Activated CD4-positive, alpha-beta T cell treated with anti-CD3 and anti-CD28 coated beads for 36 hours (primary cell): ENCODE data around the gene CELF2. TPM values are rescaled to one million over a fixed set of nuclear protein-coding genes. Genes with fewer than 3 reads are reported as not detected.

ENCODE experiments used
- ATAC-seq: fragments of 200-7000 bp; cut with Tn5 transposase; one replicate; pipeline ENCODE4 v1.10.0; 2021; ENCODE audit warnings: mild to moderate bottlenecking, moderate library complexity
- CTCF ChIA-PET: fragments of 350-600 bp; sonication (Branson Sonifier 250); formaldehyde crosslinking; loops from one replicate; lab custom pipeline; 2021; ENCODE audit warnings: antibody characterized with exemption; lab: Charles Lee
- POLR2A ChIA-PET: fragments of 350-600 bp; sonication (Branson Sonifier 250); formaldehyde crosslinking; loops from one replicate; lab custom pipeline; 2021; ENCODE audit warnings: antibody characterized with exemption, inconsistent platforms; lab: Charles Lee
- DNase-seq: peaks from one replicate; pipeline ENCODE4 v3.0.0-alpha.2; 2020
- H3K27ac Mint-ChIP-seq: one replicate; pipeline ENCODE4 v1.8.0; 2021; ENCODE audit warnings: mixed read lengths
- H3K27me3 Mint-ChIP-seq: one replicate; pipeline ENCODE4 v1.8.0; 2021; ENCODE audit warnings: mixed read lengths
- H3K36me3 Mint-ChIP-seq: one replicate; pipeline ENCODE4 v1.8.0; 2021; ENCODE audit warnings: low read depth, mixed read lengths
- H3K4me1 Mint-ChIP-seq: one replicate; pipeline ENCODE4 v1.8.0; 2021; ENCODE audit warnings: mixed read lengths
- H3K4me3 Mint-ChIP-seq: one replicate; pipeline ENCODE4 v1.8.0; 2021; ENCODE audit warnings: mild to moderate bottlenecking, moderate library complexity, mixed read lengths
- H3K9me3 Mint-ChIP-seq: one replicate; pipeline ENCODE4 v1.8.0; 2021; ENCODE audit warnings: low read depth, mixed read lengths
- intact Hi-C, 2 experiments: fragments of 100-400 bp; cut with DNase I in 1 of 2; cut with micrococcal nuclease in 1 of 2; formaldehyde crosslinking; loops; one replicate each; pipeline versions ENCODE4 v1.14.2 to v1.15.1; 2022 to 2024; cut with DNase I, micrococcal nuclease
- total RNA-seq, 2 experiments: library from RNA; stranded (reverse); gene quantifications; one replicate each; pipeline ENCODE4 v1.2.3, GENCODE V29; 2021

Gene CELF2
- total RNA-seq, 2 experiments from 2014 or later, result 102 to 119 TPM

DNA sequence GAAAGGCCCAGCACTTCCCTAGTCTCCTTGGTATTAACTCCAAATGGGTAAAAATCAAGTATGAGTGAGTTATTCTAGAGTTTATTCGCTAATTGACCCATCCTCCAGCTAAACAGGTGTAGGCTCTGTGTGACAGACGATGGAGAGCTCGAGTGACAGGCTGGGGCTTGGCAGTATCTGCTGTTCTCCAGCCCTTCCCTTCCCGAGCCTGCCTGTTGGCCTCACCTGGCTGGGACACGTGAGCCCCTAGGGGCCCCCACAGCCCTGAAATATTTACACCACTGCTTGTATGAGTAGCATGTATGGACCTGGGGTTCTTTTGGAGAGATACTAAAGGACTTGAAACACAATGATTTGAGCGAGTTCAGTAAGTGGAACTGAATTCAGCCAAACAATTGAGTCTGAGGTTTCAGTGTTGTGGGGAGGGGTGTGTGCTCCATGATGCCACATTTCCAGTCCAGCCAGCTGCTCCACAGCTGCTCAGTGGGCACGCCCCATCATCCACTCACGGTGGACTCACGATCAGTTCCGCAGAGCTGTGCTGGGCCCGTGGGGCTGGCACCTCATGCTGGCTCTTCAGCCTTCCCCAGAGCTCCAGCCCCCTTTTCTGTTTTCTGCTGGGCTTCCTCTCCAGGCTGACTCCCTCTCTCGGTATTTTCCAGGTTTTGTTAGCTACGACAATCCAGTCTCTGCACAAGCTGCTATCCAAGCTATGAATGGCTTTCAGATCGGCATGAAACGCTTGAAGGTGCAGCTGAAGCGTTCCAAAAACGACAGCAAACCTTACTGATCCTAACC lies 310.8 kb downstream of the CELF2 start:
- Mint-ChIP-seq H3K4me3 (no peak overlapping the region), H3K27ac (peak overlapping the region; percentile 82), H3K9me3 (no peaks in the 10 kb centered on the region), H3K4me1 (peaks cover 71% of the 10 kb centered on the region), H3K36me3 (peaks cover 68% of the 10 kb centered on the region), H3K27me3 (no peaks in the 10 kb centered on the region)
- POLR2A ChIA-PET, result no interaction called here
- DNase-seq (no peak), ATAC-seq (peak; percentile 7)
- CTCF ChIA-PET, result interaction anchor here (0.7 to 1.0 kb wide), 2 partner anchors 9 to 10 kb away, joined by 3 to 4 read pairs; no protein-coding TSS in a partner anchor
- intact Hi-C loops, result no loop called here

DNA sequence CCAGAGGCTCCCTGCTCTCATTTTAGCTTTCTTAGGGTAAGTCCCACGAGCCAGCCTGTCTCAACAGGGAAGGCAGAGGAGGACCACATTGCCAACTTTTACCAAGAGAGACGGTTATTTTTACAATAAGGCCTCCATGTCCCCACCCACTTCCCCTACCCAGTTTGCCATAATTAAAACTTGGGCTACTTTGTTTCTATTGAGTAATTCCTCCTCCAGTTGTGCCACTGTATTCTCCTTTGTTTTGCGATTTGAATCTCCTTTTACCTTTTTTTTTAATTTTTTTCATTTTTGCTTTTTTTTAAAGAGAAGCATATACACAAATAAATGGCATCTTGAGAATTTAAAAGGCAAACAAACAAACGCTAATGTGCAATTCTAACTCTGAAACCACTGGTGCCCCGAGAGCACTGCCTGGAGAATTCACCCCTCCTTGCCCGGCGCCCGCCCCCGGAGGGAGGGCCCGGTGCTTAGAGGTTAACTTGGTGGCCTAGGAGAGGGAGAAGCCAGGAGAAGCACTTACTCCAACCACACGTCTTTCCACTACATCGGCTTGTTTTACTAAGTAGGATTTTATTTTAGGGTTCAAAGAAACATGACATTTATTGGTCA lies 311.5 kb downstream of the CELF2 start:
- peaks cover 66% of the 10 kb centered on the region for H3K36me3 Mint-ChIP-seq
- H3K9me3 Mint-ChIP-seq, result no peaks in the 10 kb centered on the region
- intact Hi-C loops, result no loop called here
- peak overlapping the region; percentile 82 for H3K27ac Mint-ChIP-seq
- H3K27me3 Mint-ChIP-seq, result no peaks in the 10 kb centered on the region
- H3K4me3 Mint-ChIP-seq, result no peak overlapping the region
- ATAC-seq (no peak), DNase-seq (no peak)
- H3K4me1 Mint-ChIP-seq, result peaks cover 71% of the 10 kb centered on the region
- ChIA-PET CTCF (interaction anchor here (1.0 kb wide), 1 partner anchor 9 kb away, joined by 4 read pairs; no protein-coding TSS in a partner anchor), POLR2A (no interaction called here)

DNA sequence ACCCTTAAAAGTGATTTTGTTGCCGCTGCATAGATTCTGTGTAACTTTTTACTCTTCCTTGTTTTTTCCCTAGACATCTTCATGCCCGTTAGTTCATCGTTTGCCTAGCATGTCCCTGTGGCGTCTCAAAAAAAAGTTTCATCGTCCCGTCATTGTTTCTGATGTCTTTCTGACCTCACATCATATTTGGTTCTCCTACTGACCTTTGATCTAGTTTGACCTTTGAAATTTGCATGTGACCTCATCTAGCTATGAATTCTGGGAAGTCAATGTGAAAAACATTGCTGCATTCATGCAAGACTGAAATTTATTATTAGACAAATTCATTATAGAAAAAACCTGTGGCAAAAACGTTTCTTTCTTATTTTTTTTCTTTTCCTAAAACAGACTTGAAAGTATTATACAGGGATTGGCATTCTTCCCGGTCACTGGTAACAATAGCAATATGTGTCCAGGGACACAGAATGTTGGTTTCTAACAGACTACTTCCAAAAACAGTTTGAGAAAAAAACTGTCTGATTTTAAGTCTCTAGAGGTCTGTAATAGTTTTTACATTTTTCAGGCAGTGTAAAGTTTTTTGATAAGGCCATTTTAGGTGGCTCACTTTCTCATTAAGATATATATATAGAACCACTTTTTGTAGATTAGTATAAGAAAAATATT lies 312.8 kb downstream of the CELF2 start:
- intact Hi-C loops, result loop anchor here in 1 of 2 experiments (5.0 kb wide), 1 partner anchor 142 kb away; no protein-coding TSS in a partner anchor
- CTCF ChIA-PET, result no interaction called here
- ATAC-seq (no peak), DNase-seq (no peak)
- POLR2A ChIA-PET, result no interaction called here
- no peaks in the 10 kb centered on the region for H3K27me3 Mint-ChIP-seq
- H3K4me3 Mint-ChIP-seq, result no peak overlapping the region
- peaks cover 76% of the 10 kb centered on the region for H3K4me1 Mint-ChIP-seq
- peak overlapping the region; percentile 23 for H3K27ac Mint-ChIP-seq
- no peaks in the 10 kb centered on the region for H3K9me3 Mint-ChIP-seq
- peaks cover 62% of the 10 kb centered on the region for H3K36me3 Mint-ChIP-seq

DNA sequence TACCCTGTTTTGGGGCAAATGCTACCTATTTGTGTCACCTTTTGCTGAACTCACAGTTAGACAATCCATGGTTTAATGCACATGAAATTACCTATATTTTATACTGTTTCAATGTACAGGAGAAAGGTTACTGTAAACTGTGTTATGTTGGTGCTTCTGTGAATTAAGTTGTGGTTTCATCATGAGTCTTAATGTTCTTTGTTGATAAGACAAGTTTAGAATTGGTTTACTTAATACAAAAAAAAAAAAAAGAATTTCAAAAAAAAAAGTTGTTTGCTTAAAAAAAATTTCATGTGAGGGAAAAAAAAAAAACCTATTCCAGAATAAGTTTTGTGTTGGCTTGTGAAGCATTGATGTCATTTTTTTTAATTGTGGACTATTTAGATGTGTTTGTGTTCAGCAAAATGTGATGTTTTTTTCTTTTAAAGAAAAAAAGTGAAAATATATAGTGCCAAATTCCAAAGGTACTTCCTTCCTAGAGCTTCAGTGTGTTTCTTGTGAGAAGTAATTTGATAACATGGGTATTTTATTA lies 313.4 kb downstream of the CELF2 start:
- ChIA-PET POLR2A (no interaction called here), CTCF (no interaction called here)
- no peak for ATAC-seq
- no peak for DNase-seq
- H3K4me3 Mint-ChIP-seq, result no peak overlapping the region
- no peak overlapping the region for H3K27ac Mint-ChIP-seq
- intact Hi-C loops, result loop anchor here in 1 of 2 experiments (5.0 kb wide), 1 partner anchor 141 kb away; no protein-coding TSS in a partner anchor
- H3K9me3 Mint-ChIP-seq, result no peaks in the 10 kb centered on the region
- peaks cover 76% of the 10 kb centered on the region for H3K4me1 Mint-ChIP-seq
- H3K27me3 Mint-ChIP-seq, result no peaks in the 10 kb centered on the region
- peaks cover 59% of the 10 kb centered on the region for H3K36me3 Mint-ChIP-seq

DNA sequence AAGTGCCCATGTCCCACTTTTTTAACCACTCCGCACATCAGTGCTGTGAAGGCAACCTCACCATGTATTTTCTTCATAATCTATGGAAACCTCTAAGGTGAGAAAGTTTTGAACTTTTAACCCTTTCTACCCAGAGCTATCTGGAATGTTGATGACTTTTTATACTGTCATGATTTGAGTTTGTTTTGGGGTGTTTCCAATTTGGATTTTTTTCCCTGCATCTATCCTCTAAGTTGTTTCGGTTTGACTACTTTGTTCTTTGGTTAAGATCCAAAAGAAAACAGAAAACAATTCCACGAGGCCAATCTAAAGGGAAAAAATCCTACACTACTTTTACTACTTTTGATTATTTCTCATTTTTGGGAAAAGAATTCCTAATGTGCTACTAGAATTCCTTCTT lies 314.1 kb downstream of the CELF2 start:
- CTCF ChIA-PET, result no interaction called here
- Mint-ChIP-seq H3K36me3 (peaks cover 58% of the 10 kb centered on the region), H3K4me1 (peaks cover 74% of the 10 kb centered on the region), H3K27ac (peak overlapping the region; percentile 40), H3K27me3 (no peaks in the 10 kb centered on the region), H3K9me3 (no peaks in the 10 kb centered on the region), H3K4me3 (no peak overlapping the region)
- POLR2A ChIA-PET, result no interaction called here
- ATAC-seq, result no peak
- no peak for DNase-seq
- intact Hi-C loops, result loop anchor here in 1 of 2 experiments (5.0 kb wide), 1 partner anchor 141 kb away; no protein-coding TSS in a partner anchor

DNA sequence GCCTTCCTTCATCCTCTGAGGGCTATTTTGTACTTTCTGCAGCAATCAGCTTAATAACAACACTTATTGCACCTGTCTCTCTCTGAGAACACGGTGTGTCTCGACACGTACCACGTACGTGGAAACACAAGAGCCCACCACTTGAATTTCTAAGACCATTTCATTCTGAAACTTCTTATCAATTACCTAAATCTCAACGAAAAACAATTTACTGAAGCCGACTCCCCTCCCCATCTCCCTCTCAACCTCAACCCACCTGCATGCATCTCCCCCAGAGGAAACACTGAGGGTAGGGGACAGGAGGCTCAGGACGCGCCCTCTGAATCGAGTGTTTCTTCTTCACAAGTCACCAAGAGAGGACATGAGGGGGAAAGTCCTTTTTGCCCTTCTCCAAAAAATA lies 315.2 kb downstream of the CELF2 start:
- CTCF ChIA-PET, result no interaction called here
- H3K27me3 Mint-ChIP-seq, result no peaks in the 10 kb centered on the region
- H3K27ac Mint-ChIP-seq, result peak overlapping the region; percentile 66
- POLR2A ChIA-PET, result no interaction called here
- H3K36me3 Mint-ChIP-seq, result peaks cover 53% of the 10 kb centered on the region
- intact Hi-C loops, result loop anchor here in 1 of 2 experiments (5.0 kb wide), 1 partner anchor 139 kb away; no protein-coding TSS in a partner anchor
- DNase-seq, result no peak
- H3K9me3 Mint-ChIP-seq, result no peaks in the 10 kb centered on the region
- peaks cover 72% of the 10 kb centered on the region for H3K4me1 Mint-ChIP-seq
- ATAC-seq, result no peak
- no peak overlapping the region for H3K4me3 Mint-ChIP-seq

DNA sequence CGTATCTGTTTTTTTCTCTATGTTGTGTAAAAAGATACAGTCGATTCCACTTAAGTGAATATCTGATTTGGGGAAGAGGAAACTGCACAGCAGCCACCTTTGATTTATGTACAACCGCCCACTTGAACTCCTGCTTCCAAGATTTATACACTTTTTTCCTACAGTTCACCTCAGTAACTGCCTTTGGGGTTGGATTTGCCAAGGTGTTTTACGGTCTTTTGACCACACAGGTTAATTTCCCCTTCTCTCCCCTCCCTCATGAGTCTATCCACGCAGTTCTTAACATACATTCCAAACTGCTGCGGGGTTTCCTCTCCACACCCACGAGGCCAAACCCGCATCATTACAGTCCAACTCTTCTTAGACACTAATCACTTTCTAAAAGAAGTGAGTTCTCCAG lies 316.8 kb downstream of the CELF2 start:
- ATAC-seq (no peak), DNase-seq (no peak)
- Mint-ChIP-seq H3K27me3 (no peaks in the 10 kb centered on the region), H3K4me1 (peaks cover 59% of the 10 kb centered on the region), H3K36me3 (peaks cover 41% of the 10 kb centered on the region), H3K9me3 (no peaks in the 10 kb centered on the region), H3K27ac (peak overlapping the region; percentile 80), H3K4me3 (no peak overlapping the region)
- intact Hi-C loops, result loop anchor here in 1 of 2 experiments (5.0 kb wide), 1 partner anchor 138 kb away; no protein-coding TSS in a partner anchor
- POLR2A ChIA-PET, result no interaction called here
- CTCF ChIA-PET, result no interaction called here

DNA sequence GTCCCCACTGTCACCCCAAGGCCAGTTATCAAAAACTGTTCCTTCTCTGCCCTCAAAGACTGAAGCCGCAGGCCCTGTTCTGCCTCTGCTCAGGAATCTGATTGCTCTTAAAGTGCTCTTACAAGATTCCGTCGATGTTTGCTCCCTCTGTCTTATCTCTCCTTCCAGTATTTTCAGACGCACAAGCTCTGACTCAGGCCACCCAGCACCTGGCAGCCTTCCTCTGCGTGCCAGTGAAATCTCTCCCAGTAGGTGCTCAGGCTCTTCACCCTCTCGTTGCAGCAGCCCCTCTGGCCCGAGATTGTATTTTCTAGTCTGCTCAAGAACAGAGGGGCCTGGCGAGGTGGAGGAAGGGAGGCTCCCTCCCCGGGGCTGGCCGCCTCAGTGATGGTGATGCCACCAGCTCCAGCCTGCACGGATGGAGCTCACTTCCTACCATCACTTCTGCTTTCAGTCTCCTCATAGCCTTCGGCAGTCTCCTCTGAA lies 317.5 kb downstream of the CELF2 start:
- no peaks in the 10 kb centered on the region for H3K9me3 Mint-ChIP-seq
- DNase-seq, result no peak
- peaks cover 53% of the 10 kb centered on the region for H3K4me1 Mint-ChIP-seq
- ChIA-PET CTCF (no interaction called here), POLR2A (interaction anchor here (0.5 to 0.6 kb wide), 2 partner anchors 103 to 125 kb away, joined by 3 read pairs; no protein-coding TSS in a partner anchor)
- no peak overlapping the region for H3K4me3 Mint-ChIP-seq
- H3K36me3 Mint-ChIP-seq, result peaks cover 36% of the 10 kb centered on the region
- no peaks in the 10 kb centered on the region for H3K27me3 Mint-ChIP-seq
- H3K27ac Mint-ChIP-seq, result peak overlapping the region; percentile 62
- intact Hi-C loops, result no loop called here
- peak; percentile 23 for ATAC-seq

DNA sequence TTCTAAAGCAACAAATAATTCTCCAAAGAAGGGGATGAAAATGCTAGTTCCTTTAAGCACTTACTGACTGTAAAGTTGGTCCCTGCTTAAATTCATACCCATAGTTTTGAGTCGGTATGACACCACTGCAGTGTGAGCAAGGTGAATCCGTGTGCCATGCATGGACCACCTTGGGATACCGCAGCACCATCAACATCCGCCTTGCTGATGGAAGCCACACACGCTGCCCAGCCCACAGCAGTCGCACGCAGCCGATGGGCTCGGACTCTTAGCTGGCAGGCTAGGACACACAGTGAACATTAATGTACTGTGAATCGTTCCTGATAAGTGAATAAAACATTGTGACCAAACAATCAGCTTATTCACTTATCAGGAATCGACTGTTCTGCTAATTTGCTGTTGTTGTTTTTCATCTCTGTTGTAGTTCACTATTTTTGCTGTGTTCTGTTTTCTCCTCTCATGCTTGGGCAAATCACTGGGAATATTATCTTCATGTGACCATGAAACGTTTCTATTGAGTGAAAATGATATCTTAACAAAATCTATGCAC lies 318.3 kb downstream of the CELF2 start:
- Mint-ChIP-seq H3K36me3 (peaks cover 33% of the 10 kb centered on the region), H3K4me3 (no peak overlapping the region), H3K4me1 (peaks cover 47% of the 10 kb centered on the region), H3K27me3 (no peaks in the 10 kb centered on the region), H3K27ac (peak overlapping the region; percentile 62), H3K9me3 (no peaks in the 10 kb centered on the region)
- no peak for DNase-seq
- ATAC-seq, result no peak
- intact Hi-C loops, result no loop called here
- ChIA-PET CTCF (no interaction called here), POLR2A (interaction anchor here (0.5 kb wide), 1 partner anchor 126 kb away, joined by 3 read pairs; no protein-coding TSS in a partner anchor)

DNA sequence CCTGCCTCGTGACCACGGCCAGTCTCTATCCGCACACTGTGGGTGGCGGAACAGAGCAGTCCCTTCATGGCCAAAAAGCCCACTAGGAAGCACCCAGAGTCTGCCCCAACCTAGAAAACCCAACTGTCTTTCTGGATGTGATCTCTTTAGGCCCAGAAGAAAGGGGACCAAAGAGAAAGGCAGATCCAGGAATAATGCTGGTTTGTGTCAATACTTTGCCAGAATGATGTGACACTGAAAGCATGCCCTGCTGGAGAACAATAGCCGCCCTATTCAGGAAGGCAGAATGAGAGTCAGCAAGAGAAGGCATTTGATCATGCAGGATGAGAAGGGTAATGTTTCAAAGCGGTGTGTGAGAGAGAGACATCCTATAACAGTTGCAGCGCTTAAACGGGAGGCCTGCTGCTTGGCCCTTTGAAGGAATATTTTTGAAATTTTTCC lies 319.1 kb downstream of the CELF2 start:
- peak overlapping the region; percentile 48 for H3K4me3 Mint-ChIP-seq
- intact Hi-C loops, result no loop called here
- H3K27ac Mint-ChIP-seq, result peak overlapping the region; percentile 81

More for the DNA sequence above, 319.1 kb downstream of the CELF2 start:
- no peaks in the 10 kb centered on the region for H3K9me3 Mint-ChIP-seq
- no peak for DNase-seq
- H3K27me3 Mint-ChIP-seq, result no peaks in the 10 kb centered on the region
- H3K36me3 Mint-ChIP-seq, result peaks cover 30% of the 10 kb centered on the region
- H3K4me1 Mint-ChIP-seq, result peaks cover 44% of the 10 kb centered on the region
- ChIA-PET CTCF (interaction anchor here (0.7 to 0.9 kb wide), 2 partner anchors 11 to 47 kb away, joined by 3 read pairs; no protein-coding TSS in a partner anchor), POLR2A (no interaction called here)
- no peak for ATAC-seq
